ENCODE results near the gene MAP1LC3B2.

Gene MAP1LC3B2

DNA sequence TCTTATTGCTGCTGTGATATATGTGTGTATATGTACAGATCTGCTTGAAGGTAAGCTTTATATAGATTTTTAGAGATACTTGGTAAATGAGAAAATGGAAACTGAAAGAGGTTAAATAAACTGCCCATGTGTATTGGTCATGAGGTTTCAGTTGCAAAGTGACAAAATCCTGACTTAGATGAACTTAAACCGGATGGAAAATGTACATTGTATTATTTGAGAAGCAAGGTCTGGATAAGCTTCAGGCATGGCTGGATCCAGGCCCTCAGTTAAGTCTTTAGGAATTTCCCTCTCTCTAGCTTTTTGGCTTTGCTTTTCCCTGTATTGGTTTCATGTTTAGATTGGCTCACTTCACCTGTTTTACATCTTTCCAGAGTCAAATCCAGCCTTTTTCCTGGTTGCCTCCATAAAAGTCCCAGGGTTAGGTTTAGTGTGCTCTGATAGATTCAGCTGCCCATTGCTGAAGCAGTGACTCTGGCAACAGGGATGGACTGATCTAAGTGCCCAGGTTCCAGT lies 21.0 kb upstream of the MAP1LC3B2 start:
- DNase-seq, result no peak

DNA sequence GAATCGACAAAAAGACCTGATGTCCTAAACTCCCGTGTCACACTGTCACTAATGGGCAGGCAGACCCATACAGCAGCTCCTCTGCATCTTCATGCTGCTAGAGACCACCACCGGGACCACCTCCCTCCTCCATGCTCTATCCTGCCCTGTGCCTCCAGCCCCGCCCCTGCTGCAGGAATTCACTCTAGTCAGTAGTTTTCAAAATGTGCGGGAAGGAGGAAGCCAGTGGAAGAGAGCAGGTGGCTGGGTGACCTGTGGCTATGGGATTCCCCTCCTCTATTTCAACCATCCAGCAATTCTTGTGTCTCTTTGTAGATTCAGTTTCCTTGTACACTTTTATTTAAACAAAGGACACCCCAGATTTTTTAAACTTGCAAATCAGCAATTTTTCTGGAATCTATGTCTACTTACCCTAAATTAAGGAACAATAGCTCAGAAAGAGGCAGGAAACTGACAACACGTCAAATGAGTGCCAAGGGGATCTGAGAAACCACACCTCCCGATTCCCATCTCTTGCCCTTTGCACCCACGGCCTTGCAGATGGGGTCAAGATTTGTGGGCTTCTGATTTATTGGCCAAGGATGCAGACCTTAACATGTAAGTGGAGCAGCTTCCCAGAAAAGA lies 20.4 kb upstream of the MAP1LC3B2 start:
- DNase-seq, result no peak

DNA sequence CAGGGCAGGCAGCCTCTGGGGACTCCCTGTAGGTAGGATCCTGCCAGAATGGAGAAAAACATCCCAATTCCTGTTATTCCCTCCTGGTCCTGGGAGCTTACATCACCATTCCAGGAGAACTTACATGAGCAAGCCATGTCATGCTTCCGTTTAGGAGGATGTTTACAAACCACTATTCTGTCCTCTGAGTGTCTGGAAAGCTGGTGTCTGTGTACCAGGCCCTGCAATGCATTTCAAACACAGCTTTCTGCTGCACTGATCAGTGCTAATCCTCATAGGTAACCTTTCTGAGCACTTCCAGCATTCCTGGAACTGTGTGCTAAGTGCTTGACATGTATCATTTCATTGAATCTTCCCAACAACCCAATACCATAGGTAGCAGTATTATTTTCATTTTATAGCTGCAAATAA lies 19.8 kb upstream of the MAP1LC3B2 start:
- DNase-seq, result no peak

DNA sequence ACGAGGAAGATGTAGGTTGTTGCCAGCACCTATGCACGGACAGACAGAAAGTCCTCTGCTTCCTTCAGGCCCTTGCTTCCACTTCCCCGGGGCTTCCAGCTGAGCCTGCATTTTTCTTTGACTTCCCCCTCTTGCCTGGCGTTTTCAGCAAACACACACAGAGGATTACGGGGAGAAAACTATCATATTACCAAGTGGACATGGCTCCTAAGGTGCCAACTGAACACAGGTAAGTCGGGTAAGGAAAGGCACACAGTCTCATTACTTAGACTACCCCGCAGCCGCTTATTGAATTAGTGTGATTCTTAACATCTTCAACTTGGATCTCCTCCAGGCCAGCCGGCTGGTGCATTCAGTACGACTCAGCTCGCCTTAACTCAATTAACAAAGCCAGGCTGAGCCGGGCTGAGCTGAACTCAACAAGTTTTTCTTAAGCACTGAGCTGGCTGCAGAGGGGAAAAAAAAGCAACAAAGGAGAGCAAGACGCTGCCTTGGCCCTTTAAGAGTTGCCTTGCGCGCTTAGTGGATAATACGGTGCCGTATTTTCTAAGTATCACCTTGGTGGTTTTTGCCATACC lies 19.2 kb upstream of the MAP1LC3B2 start:
- DNase-seq, result no peak

- DNase-seq, result no peak
These were observed 18.5 kb upstream of the MAP1LC3B2 start for GRCh38 chr12:116540622-116541152.

DNA sequence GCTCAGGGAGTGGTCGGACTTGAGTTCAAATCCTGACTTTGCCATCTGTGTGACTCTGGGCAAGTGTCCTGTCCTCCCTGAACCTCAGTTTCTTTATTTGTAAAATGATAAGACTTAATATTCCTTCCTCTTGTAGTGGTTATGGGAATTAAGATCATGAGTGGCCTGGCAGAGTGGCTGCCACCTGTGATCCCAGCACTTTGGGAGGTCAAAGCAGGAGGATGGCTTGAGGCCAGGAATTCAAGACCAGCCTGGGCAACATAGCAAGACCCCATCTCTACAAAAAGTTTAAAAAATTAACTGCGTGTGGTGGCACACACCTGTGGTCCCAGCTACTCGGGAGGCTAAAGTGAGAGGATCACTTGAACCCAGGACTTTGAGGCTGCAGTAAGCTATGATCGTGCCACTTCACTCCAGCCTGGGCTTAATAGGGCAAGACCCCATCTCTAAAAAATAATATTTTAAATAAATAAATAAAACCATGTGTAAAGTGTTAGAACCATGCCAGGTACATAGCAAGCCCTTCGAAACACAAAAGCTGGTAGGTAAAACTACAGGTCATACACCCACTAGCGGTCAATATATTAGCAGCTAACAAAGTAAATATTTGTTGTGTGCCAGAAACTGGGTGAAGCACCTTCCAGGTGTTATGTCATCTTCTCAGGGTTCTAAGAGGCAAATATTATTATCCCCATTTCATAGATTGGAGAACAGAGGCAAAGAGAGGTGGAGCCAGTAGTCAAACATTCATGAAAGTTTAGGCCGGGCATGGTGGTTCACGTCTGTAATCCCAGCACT lies 17.4 kb upstream of the MAP1LC3B2 start:
- DNase-seq, result no peak

DNA sequence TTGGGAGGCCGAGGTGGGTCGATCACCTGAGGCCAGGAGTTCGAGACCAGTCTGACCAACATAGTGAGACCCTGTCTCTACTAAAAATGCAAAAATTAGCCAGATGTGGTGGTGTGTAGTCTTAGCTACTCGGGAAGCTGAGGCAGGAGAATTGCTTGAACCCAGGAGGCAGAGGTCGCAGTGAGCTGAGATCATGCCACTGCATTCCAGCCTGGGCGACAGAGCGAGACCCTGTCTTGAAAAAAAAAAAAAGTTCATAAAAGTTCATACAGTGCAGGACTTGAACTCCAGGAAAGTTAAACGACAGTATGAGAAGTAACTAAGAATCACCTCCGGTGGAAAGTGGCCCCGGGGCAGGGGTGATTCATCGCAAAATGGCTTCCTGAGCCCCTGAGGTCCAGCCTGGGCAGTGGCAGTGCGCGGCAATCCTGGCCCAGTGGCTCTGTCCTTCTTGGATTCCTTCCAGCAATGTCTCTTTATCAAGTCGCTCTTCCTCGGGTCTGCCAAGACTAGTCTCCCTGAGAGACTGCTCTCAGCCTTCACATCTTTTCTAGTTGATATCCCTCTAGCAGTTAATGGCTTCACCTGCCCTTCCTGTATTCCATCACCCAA lies 16.7 kb upstream of the MAP1LC3B2 start:
- no peak for DNase-seq

DNA sequence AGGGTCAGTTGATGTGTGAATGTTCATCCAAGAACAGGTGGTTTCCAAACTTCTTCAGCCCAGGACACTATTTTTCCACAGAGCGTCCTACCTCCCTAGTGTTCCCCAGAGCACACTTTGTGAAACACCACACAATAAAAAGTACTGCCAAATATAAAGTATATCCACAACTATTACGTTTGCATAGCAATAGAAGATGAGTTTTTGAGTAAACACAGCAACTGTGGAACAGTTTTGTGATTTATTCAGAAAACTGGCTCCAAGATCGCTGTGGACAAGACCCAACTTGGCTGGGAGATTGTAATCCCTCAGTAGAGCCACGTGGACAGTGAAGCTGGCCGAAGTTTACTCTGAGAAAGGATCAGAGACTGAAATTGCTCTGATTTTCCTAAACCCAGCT lies 14.5 kb upstream of the MAP1LC3B2 start:
- DNase-seq, result no peak

DNA sequence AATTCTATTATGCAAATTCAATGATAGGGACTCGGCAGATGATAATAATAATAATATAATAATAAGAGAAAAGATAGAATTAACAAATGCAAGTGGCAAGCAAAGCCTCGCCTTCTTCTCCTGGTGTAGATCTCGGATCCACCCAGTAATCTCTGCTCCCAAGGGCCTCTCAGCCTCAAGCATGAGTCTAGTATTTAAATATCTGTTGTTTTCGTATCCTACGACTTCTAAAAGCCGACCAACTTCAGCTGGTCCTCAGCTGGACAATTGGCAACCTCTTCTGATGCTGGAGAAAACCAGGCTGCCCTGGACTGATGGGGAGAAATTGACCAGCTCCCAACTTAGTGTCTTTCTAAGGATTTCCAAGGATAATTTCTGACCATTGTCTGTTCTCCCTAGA lies 14.0 kb upstream of the MAP1LC3B2 start:
- DNase-seq, result no peak

- DNase-seq, result no peak
These were observed 13.2 kb upstream of the MAP1LC3B2 start for GRCh38 chr12:116545936-116546335.

- DNase-seq, result no peak
These were observed 11.2 kb upstream of the MAP1LC3B2 start for GRCh38 chr12:116547955-116548501.

- DNase-seq, result no peak
These were observed 9.2 kb upstream of the MAP1LC3B2 start for GRCh38 chr12:116549993-116550392.

DNA sequence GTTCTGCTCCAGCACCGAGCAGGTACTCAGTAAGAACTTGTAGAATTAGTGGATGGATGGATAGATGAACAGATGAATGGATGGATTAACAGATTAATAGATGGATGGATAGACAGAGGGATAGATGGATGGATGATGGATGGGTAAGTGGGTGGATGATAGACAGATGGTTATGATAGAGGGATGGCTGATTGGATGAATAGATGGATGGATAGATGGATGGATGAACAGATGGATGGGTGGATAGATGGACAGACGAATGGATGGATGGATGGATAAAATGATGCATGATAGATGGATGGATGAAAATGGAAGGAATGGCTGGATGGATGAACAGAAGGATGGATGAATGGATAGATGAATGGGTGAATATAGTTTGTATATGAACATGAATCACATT lies 8.0 kb upstream of the MAP1LC3B2 start:
- DNase-seq, result no peak

GRCh38 chr12:116551619-116551951 lies 7.6 kb upstream of the MAP1LC3B2 start:
- DNase-seq, result no peak

DNA sequence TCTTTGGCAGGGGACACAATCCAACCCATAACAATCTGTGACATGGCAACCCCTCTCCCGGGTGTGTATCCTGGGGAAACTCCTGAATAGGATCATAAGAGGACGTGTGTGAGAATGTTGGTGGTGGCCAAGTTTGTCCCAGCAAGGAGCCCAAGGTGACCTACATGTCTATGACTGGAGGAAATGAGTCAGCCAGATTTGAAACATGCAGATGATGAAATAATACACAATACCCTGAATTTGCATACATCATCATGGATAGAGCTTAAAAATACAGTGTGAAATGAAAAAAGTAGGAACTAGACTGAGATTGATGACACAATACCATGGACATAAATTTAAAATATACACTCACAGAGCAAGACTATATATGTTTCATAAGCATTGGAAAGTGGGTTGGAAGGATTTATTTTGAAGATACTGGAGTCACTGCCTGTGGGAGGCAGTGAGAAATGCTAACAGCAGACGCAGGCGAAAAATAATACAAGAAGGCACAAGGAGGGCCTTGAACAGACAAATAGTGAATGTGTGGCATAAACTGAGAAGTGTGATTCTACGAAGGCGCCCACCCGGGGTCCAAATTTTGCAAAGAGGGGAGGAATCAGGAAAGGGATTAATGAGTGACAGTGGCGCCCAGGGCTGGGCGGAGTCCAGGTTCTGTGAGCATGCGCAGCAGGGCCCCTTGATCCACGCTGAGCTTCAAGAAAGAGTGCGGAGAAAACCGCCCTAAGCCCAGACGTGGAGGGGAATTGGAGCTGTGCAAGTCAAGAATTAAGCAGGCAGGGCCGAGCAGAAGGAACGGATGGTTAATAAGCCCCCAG lies 7.0 kb upstream of the MAP1LC3B2 start:
- DNase-seq, result no peak

GRCh38 chr12:116552773-116553373 lies 6.3 kb upstream of the MAP1LC3B2 start:
- DNase-seq, result no peak

DNA sequence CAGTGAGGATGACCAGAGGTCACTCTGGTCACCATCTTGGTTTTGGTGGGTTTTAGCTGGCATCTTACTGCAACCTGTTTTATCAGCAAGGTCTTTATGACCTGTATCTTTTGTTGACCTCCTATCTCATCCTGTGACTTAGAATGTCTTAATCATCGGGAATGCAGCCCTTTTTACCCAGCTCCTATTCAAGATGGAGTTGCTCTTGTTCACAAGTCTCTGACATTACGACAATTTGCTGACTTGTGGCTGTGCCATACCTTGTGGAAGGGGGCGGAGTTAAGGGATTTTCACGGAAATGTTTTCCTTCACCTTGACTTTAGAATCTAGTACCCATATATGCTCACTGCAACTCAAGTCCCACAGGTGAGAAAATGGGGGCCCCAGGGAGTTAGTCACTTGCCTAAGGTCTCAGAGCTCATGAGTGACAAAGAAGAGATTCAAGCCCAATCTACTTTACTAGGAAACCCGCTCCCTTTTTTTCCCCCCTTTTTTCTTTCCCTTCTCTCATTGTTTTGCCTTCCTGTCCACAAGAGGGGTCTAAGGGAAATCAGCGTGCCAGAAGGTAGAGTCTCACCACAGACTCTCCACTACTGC lies 2.7 kb upstream of the MAP1LC3B2 start:
- no peak for DNase-seq

DNA sequence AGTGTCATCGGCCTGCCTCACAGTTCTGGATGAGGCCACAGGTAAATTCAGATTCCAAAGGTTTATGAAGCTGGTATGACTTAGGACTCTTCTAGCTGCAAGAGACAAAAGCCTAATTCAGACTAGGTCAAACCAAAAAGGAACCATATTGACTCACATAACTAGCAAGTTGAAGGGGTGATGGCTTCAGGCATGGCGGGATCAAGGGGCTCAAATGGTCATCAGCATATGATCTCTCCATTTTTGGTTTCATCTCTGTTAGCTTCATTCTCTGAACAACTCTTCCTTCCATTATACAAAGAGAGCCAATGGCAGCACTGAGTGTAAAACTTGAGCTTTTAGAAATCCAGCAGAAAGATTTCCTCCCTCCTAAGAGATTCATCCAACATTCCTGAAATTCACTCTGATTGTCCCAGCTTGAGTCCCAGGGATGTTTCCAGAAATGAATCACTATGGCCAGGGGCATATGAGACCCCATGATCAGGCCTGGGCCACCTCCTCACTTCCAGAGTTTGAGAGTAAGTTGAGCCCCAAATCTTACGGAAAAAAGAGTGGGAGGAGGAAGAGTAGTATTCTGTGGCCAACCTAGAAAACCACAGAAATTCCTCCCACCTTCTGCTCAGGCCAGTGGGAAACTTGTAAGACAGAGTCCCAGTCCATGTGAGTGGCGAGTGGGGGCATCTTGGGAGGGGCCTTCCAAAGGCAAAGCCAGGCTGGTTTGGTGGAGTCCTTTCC lies 2.0 kb upstream of the MAP1LC3B2 start:
- no peak for DNase-seq

GRCh38 chr12:116558280-116559161 lies 660 bp upstream of the MAP1LC3B2 start:
- no peak for DNase-seq
